Measurements from ENCODE around the gene PSMA5. TPM values are rescaled to one million over a fixed set of nuclear protein-coding genes. Genes with fewer than 3 reads are reported as not detected.

The PSMA5 gene
- total RNA-seq, 1 experiment from 2014 or later: 107 TPM

DNA sequence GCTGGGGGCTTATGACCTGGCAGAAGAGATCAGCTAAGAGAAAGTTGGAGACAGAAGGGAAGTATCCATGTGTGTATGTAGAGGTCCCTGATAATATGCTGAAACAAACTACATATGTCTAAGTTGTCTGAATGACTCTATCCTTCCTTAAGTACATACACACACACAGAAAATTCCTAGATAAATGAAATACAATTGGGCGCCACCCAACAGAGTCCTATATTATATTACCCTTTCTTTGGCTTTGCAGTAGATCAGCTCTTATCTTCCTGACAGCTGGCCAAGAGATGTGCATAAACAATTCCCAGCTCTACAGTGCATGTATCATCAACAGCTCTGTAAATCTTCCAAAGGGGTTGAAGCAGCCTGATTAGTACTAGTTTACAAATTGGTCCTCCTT, 68.6 kb downstream of the PSMA5 start:
- H3K4me1 ChIP-seq (replicated peaks): peaks cover 20% of the 10 kb centered on the region
- no peaks in the 10 kb centered on the region for H3K27me3 ChIP-seq (replicated peaks)
- no peaks in the 10 kb centered on the region for H3K36me3 ChIP-seq
- H3K4me3 ChIP-seq: no peak overlapping the region
- H3K27ac ChIP-seq: no peak overlapping the region
- DNase-seq (ENCODE audit: low read depth in 1 of 2, low spot score in 2 of 2): no peak
- H3K9me3 ChIP-seq (replicated peaks): no peaks in the 10 kb centered on the region

GRCh38 chr1:109356915-109357314, 69.3 kb downstream of the PSMA5 start:
- no peaks in the 10 kb centered on the region for H3K9me3 ChIP-seq (replicated peaks)
- no peaks in the 10 kb centered on the region for H3K27me3 ChIP-seq (replicated peaks)
- DNase-seq (ENCODE audit: low read depth in 1 of 2, low spot score in 2 of 2): no peak
- no peak overlapping the region for H3K4me3 ChIP-seq
- no peaks in the 10 kb centered on the region for H3K36me3 ChIP-seq
- peaks cover 16% of the 10 kb centered on the region for H3K4me1 ChIP-seq (replicated peaks)
- no peak overlapping the region for H3K27ac ChIP-seq

DNA sequence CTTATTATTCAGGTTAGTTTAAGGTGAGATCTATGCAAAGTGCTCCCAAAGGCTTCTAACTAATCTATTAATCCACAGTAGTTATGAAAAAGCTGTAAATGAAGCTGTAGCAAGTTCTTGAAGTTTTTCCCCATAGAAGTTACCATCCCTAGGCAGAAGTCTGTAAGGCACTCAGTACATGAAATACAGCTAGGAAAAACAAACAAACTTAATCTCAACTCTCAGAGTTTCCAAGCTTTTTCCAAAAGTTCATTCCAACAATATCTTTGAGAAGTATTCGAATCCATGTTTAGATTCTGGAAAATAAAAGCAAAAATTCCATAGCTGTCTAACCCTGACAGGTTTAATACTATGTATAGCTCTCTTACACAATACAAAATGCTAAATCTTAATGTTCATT, 69.7 kb downstream of the PSMA5 start:
- no peak for DNase-seq (ENCODE audit: low read depth in 1 of 2, low spot score in 2 of 2)
- H3K4me3 ChIP-seq: no peak overlapping the region
- H3K9me3 ChIP-seq (replicated peaks): no peaks in the 10 kb centered on the region
- no peaks in the 10 kb centered on the region for H3K36me3 ChIP-seq
- no peak overlapping the region for H3K27ac ChIP-seq
- H3K4me1 ChIP-seq (replicated peaks): peaks cover 12% of the 10 kb centered on the region
- H3K27me3 ChIP-seq (replicated peaks): no peaks in the 10 kb centered on the region

DNA sequence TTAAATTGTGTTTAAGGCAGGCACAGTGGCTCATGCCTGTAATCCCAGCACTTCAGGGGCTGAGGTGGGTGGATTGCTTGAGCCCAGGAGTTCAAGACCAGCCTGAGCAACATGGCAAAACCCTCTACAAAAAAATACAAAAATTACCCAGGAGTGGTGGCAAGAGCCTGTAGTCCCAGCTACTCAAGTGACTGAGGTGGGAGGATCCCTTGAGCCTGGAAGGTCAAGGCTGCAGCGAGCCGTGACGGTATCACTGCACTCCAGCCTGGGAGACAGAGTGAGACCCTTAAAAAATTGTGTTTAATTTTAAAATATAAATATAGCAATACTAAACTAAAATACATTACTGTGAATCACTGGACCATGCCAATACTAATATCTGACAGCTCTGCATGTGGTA, 71.3 kb downstream of the PSMA5 start:
- Histone ChIP-seq H3K9me3 (replicated peaks) (no peaks in the 10 kb centered on the region), H3K27ac (no peak overlapping the region), H3K4me3 (no peak overlapping the region), H3K4me1 (replicated peaks) (peaks cover 4% of the 10 kb centered on the region; the same call in 1 of the 2 replicates), H3K36me3 (no peaks in the 10 kb centered on the region), H3K27me3 (replicated peaks) (no peaks in the 10 kb centered on the region)
- DNase-seq (ENCODE audit: low read depth in 1 of 2, low spot score in 2 of 2): no peak

- Histone ChIP-seq H3K4me1 (replicated peaks) (peaks cover 3% of the 10 kb centered on the region; the same call in 1 of the 2 replicates), H3K4me3 (no peak overlapping the region), H3K36me3 (no peaks in the 10 kb centered on the region), H3K27ac (no peak overlapping the region), H3K9me3 (replicated peaks) (no peaks in the 10 kb centered on the region), H3K27me3 (replicated peaks) (no peaks in the 10 kb centered on the region)
- DNase-seq (ENCODE audit: low read depth in 1 of 2, low spot score in 2 of 2): no peak
Observed at GRCh38 chr1:109351457-109351856, 74.8 kb downstream of the PSMA5 start.

GRCh38 chr1:109350655-109351054, 75.6 kb downstream of the PSMA5 start:
- no peaks in the 10 kb centered on the region for H3K4me1 ChIP-seq (replicated peaks)
- no peaks in the 10 kb centered on the region for H3K36me3 ChIP-seq
- H3K27me3 ChIP-seq (replicated peaks): no peaks in the 10 kb centered on the region
- no peak for DNase-seq (ENCODE audit: low read depth in 1 of 2, low spot score in 2 of 2)
- no peak overlapping the region for H3K27ac ChIP-seq
- H3K4me3 ChIP-seq: no peak overlapping the region
- no peaks in the 10 kb centered on the region for H3K9me3 ChIP-seq (replicated peaks)

DNA sequence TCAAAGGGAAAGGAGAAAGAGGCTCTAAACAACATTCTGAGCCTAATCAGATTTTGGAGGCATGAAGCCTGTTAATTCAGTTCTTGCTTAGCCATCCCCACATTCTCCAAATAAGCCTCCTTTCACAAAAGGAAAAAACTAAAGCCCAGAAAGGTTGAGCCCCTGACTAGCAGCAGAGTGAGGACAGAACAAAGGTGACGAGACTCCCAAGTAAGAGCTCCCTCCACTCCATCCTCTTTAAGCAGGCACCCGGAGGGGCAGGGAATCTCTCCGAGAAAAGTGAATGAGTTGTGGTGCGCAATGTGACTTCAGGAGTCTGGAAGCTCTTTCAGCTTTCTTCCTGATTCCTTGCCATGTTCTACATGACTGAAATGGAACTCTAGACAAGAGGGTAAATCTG, 76.1 kb downstream of the PSMA5 start:
- no peaks in the 10 kb centered on the region for H3K36me3 ChIP-seq

More for the DNA sequence above, 76.1 kb downstream of the PSMA5 start:
- Histone ChIP-seq H3K9me3 (replicated peaks) (no peaks in the 10 kb centered on the region), H3K4me3 (no peak overlapping the region), H3K27ac (no peak overlapping the region), H3K4me1 (replicated peaks) (no peaks in the 10 kb centered on the region), H3K27me3 (replicated peaks) (no peaks in the 10 kb centered on the region)
- no peak for DNase-seq (ENCODE audit: low read depth in 1 of 2, low spot score in 2 of 2)

Other genes with a start within 250 kb of the PSMA5 start
- gene SARS1, start 212.5 kb downstream of the PSMA5 start, total RNA-seq (2014; rRNA removed; shearing (Covaris generic)): 252 and 264 TPM in 2 replicates
- 0.11 TPM in 1 of 2 replicates, not detected in the other for gene CELSR2, start 176.9 kb downstream of the PSMA5 start, total RNA-seq (2014; rRNA removed; shearing (Covaris generic))
- 94.1 and 137 TPM in 2 replicates for gene PSRC1, start 143.3 kb downstream of the PSMA5 start, total RNA-seq (2014; rRNA removed; shearing (Covaris generic))
- not detected in 2 replicates for gene MYBPHL, start 119.4 kb downstream of the PSMA5 start, total RNA-seq (2014; rRNA removed; shearing (Covaris generic))
- 7.7 and 11.2 TPM in 2 replicates for gene SORT1, start 28.5 kb downstream of the PSMA5 start, total RNA-seq (2014; rRNA removed; shearing (Covaris generic))
- 0.11 TPM in 1 of 2 replicates, not detected in the other for gene SYPL2, start 40.1 kb upstream of the PSMA5 start, total RNA-seq (2014; rRNA removed; shearing (Covaris generic))
- 4.1 and 5.7 TPM in 2 replicates for gene ATXN7L2, start 57.5 kb upstream of the PSMA5 start, total RNA-seq (2014; rRNA removed; shearing (Covaris generic))
- 3.5 and 5.5 TPM in 2 replicates for gene CYB561D1, start 67.6 kb upstream of the PSMA5 start, total RNA-seq (2014; rRNA removed; shearing (Covaris generic))
- gene AMIGO1, start 83.3 kb upstream of the PSMA5 start, total RNA-seq (2014; rRNA removed; shearing (Covaris generic)): 0.41 and 0.55 TPM in 2 replicates
- gene GPR61, start 113.4 kb upstream of the PSMA5 start, total RNA-seq (2014; rRNA removed; shearing (Covaris generic)): 0.34 TPM in 1 of 2 replicates, not detected in the other
- 13.1 and 17.9 TPM in 2 replicates for gene GNAI3, start 122.2 kb upstream of the PSMA5 start, total RNA-seq (2014; rRNA removed; shearing (Covaris generic))
- gene GNAT2, start 193.2 kb upstream of the PSMA5 start, total RNA-seq (2014; rRNA removed; shearing (Covaris generic)): 0.16 TPM in 1 of 2 replicates, not detected in the other
- 47.6 and 49.2 TPM in 2 replicates for gene AMPD2, start 193.4 kb upstream of the PSMA5 start, total RNA-seq (2014; rRNA removed; shearing (Covaris generic))
- 18.8 and 26.7 TPM in 2 replicates for gene GSTM4, start 229.7 kb upstream of the PSMA5 start, total RNA-seq (2014; rRNA removed; shearing (Covaris generic))
- gene GSTM2, start 241.6 kb upstream of the PSMA5 start, total RNA-seq (2014; rRNA removed; shearing (Covaris generic)): 4.1 and 19.3 TPM in 2 replicates

All from SJSA1 (cell line).